Measurements from ENCODE around the gene ALDH3A1. TPM values are rescaled to one million over a fixed set of nuclear protein-coding genes. Genes with fewer than 3 reads are reported as not detected.

ALDH3A1 gene
- total and polyA plus RNA-seq, 5 donors from 2014 or later = 0.14 TPM; not detected in 4

GRCh38 chr17:19706791-19707727 lies 41.0 kb downstream of the ALDH3A1 start:
- Mint-ChIP-seq H3K36me3 (no peaks in the 10 kb centered on the region), H3K27ac (no peak overlapping the region), H3K9me3 (no peaks in the 10 kb centered on the region), H3K4me1 (peaks cover 0 to 3% (median 0%) of the 10 kb centered on the region in 4 donors), H3K4me3 (no peak overlapping the region), H3K27me3 (no peaks in the 10 kb centered on the region)
- Histone ChIP-seq H3K9me3 (ENCODE audit: control insufficient read depth in 2 of 2, low read length in 2 of 2) (no peaks in the 10 kb centered on the region), H3K4me3 (ENCODE audit: low read depth, low read length) (no peak overlapping the region), H3K4me1 (ENCODE audit: control insufficient read depth, insufficient read depth, low read length, poor library complexity, severe bottlenecking) (no peaks in the 10 kb centered on the region), H3K36me3 (ENCODE audit: control insufficient read depth, insufficient read depth, low read length) (no peaks in the 10 kb centered on the region), H3K27me3 (ENCODE audit: control insufficient read depth, insufficient read depth, low read length) (no peaks in the 10 kb centered on the region), H3K27ac (ENCODE audit: insufficient read depth, low read length, poor library complexity, severe bottlenecking) (no peak overlapping the region)
- ATAC-seq (ENCODE audit: low read depth in 2 of 2) (no peak), DNase-seq (no peak)

- H3K27me3 ChIP-seq (ENCODE audit: control insufficient read depth, insufficient read depth, low read length) = no peaks in the 10 kb centered on the region
- Mint-ChIP-seq H3K9me3 (no peaks in the 10 kb centered on the region), H3K36me3 (no peaks in the 10 kb centered on the region), H3K4me3 (no peak overlapping the region), H3K27me3 (no peaks in the 10 kb centered on the region), H3K4me1 (peaks cover 0 to 5% (median 1%) of the 10 kb centered on the region in 4 donors), H3K27ac (no peak overlapping the region)
- ATAC-seq (ENCODE audit: low read depth in 2 of 2) (no peak), DNase-seq (no peak)
- H3K4me1 ChIP-seq (ENCODE audit: control insufficient read depth, insufficient read depth, low read length, poor library complexity, severe bottlenecking) = no peaks in the 10 kb centered on the region
- H3K36me3 ChIP-seq (ENCODE audit: control insufficient read depth, insufficient read depth, low read length) = no peaks in the 10 kb centered on the region
- H3K9me3 ChIP-seq (ENCODE audit: control insufficient read depth in 2 of 2, low read length in 2 of 2) = no peaks in the 10 kb centered on the region
- H3K27ac ChIP-seq (ENCODE audit: insufficient read depth, low read length, poor library complexity, severe bottlenecking) = no peak overlapping the region
- no peak overlapping the region for H3K4me3 ChIP-seq (ENCODE audit: low read depth, low read length)
These were observed 42.0 kb downstream of the ALDH3A1 start for GRCh38 chr17:19705771-19706770.

- Mint-ChIP-seq H3K27ac (no peak overlapping the region), H3K4me1 (peaks cover 0 to 5% (median 1%) of the 10 kb centered on the region in 4 donors), H3K27me3 (no peaks in the 10 kb centered on the region)
These were observed 42.9 kb downstream of the ALDH3A1 start for GRCh38 chr17:19705201-19705600.

GRCh38 chr17:19703828-19704613 lies 44.1 kb downstream of the ALDH3A1 start:
- H3K4me3 ChIP-seq (ENCODE audit: low read depth, low read length) = no peak overlapping the region
- ATAC-seq (ENCODE audit: low read depth in 2 of 2) = no peak
- Mint-ChIP-seq H3K36me3 (no peaks in the 10 kb centered on the region), H3K27ac (peak overlapping the region in 1 of 3 donors; percentile 52), H3K4me1 (peaks cover 0 to 5% (median 1%) of the 10 kb centered on the region in 4 donors), H3K27me3 (no peaks in the 10 kb centered on the region), H3K4me3 (no peak overlapping the region), H3K9me3 (no peaks in the 10 kb centered on the region)
- H3K27ac ChIP-seq (ENCODE audit: insufficient read depth, low read length, poor library complexity, severe bottlenecking) = no peak overlapping the region
- H3K36me3 ChIP-seq (ENCODE audit: control insufficient read depth, insufficient read depth, low read length) = no peaks in the 10 kb centered on the region
- H3K9me3 ChIP-seq (ENCODE audit: control insufficient read depth in 2 of 2, low read length in 2 of 2) = no peaks in the 10 kb centered on the region
- DNase-seq = no peak
- no peaks in the 10 kb centered on the region for H3K27me3 ChIP-seq (ENCODE audit: control insufficient read depth, insufficient read depth, low read length)
- H3K4me1 ChIP-seq (ENCODE audit: control insufficient read depth, insufficient read depth, low read length, poor library complexity, severe bottlenecking) = no peaks in the 10 kb centered on the region

More at GRCh38 chr17:19705201-19705600, 42.9 kb downstream of the ALDH3A1 start:
- Histone ChIP-seq H3K36me3 (ENCODE audit: control insufficient read depth, insufficient read depth, low read length) (no peaks in the 10 kb centered on the region), H3K9me3 (ENCODE audit: control insufficient read depth in 2 of 2, low read length in 2 of 2) (no peaks in the 10 kb centered on the region), H3K27ac (ENCODE audit: insufficient read depth, low read length, poor library complexity, severe bottlenecking) (no peak overlapping the region), H3K4me3 (ENCODE audit: low read depth, low read length) (no peak overlapping the region), H3K4me1 (ENCODE audit: control insufficient read depth, insufficient read depth, low read length, poor library complexity, severe bottlenecking) (no peaks in the 10 kb centered on the region), H3K27me3 (ENCODE audit: control insufficient read depth, insufficient read depth, low read length) (no peaks in the 10 kb centered on the region)
- no peaks in the 10 kb centered on the region for H3K36me3 Mint-ChIP-seq
- ATAC-seq (ENCODE audit: low read depth in 2 of 2) (no peak), DNase-seq (no peak)
- H3K9me3 Mint-ChIP-seq = no peaks in the 10 kb centered on the region
- no peak overlapping the region for H3K4me3 Mint-ChIP-seq

- H3K4me1 Mint-ChIP-seq = peaks cover 0 to 5% (median 1%) of the 10 kb centered on the region in 4 donors
These were observed 44.8 kb downstream of the ALDH3A1 start for GRCh38 chr17:19703106-19703827.

GRCh38 chr17:19702217-19702641 lies 45.9 kb downstream of the ALDH3A1 start:
- no peaks in the 10 kb centered on the region for H3K36me3 Mint-ChIP-seq
- H3K9me3 Mint-ChIP-seq = no peaks in the 10 kb centered on the region
- H3K4me3 Mint-ChIP-seq = no peak overlapping the region
- H3K27me3 ChIP-seq (ENCODE audit: control insufficient read depth, insufficient read depth, low read length) = no peaks in the 10 kb centered on the region
- no peaks in the 10 kb centered on the region for H3K27me3 Mint-ChIP-seq
- H3K4me1 Mint-ChIP-seq = peaks cover 0 to 5% (median 1%) of the 10 kb centered on the region in 4 donors
- no peaks in the 10 kb centered on the region for H3K4me1 ChIP-seq (ENCODE audit: control insufficient read depth, insufficient read depth, low read length, poor library complexity, severe bottlenecking)
- peak overlapping the region in 1 of 3 donors; percentile 52 for H3K27ac Mint-ChIP-seq
- ATAC-seq (ENCODE audit: low read depth in 2 of 2) = no peak
- H3K27ac ChIP-seq (ENCODE audit: insufficient read depth, low read length, poor library complexity, severe bottlenecking) = no peak overlapping the region
- H3K9me3 ChIP-seq (ENCODE audit: control insufficient read depth in 2 of 2, low read length in 2 of 2) = no peaks in the 10 kb centered on the region
- DNase-seq = no peak
- no peak overlapping the region for H3K4me3 ChIP-seq (ENCODE audit: low read depth, low read length)
- H3K36me3 ChIP-seq (ENCODE audit: control insufficient read depth, insufficient read depth, low read length) = no peaks in the 10 kb centered on the region

More at GRCh38 chr17:19703106-19703827, 44.8 kb downstream of the ALDH3A1 start:
- ATAC-seq (ENCODE audit: low read depth in 2 of 2) (no peak), DNase-seq (no peak)
- peak overlapping the region in 2 of 3 donors; percentile 37 to 52 for H3K27ac Mint-ChIP-seq
- Histone ChIP-seq H3K9me3 (ENCODE audit: control insufficient read depth in 2 of 2, low read length in 2 of 2) (no peaks in the 10 kb centered on the region), H3K27me3 (ENCODE audit: control insufficient read depth, insufficient read depth, low read length) (no peaks in the 10 kb centered on the region), H3K36me3 (ENCODE audit: control insufficient read depth, insufficient read depth, low read length) (no peaks in the 10 kb centered on the region), H3K4me3 (ENCODE audit: low read depth, low read length) (no peak overlapping the region), H3K27ac (ENCODE audit: insufficient read depth, low read length, poor library complexity, severe bottlenecking) (no peak overlapping the region), H3K4me1 (ENCODE audit: control insufficient read depth, insufficient read depth, low read length, poor library complexity, severe bottlenecking) (no peaks in the 10 kb centered on the region)
- no peaks in the 10 kb centered on the region for H3K27me3 Mint-ChIP-seq
- H3K9me3 Mint-ChIP-seq = no peaks in the 10 kb centered on the region
- H3K4me3 Mint-ChIP-seq = no peak overlapping the region
- no peaks in the 10 kb centered on the region for H3K36me3 Mint-ChIP-seq

Measured in CD4-positive, CD25-positive, alpha-beta regulatory T cell (primary cell).